Measurements from ENCODE around the gene CLEC16A.

Gene CLEC16A

GRCh38 chr16:11123666-11124065 is 179.3 kb downstream of the CLEC16A start:
- no peak for DNase-seq (ENCODE audit: low read depth)

- DNase-seq (ENCODE audit: low read depth), result no peak
Measured at GRCh38 chr16:11125936-11126335, 181.6 kb downstream of the CLEC16A start.

- DNase-seq (ENCODE audit: low read depth), result no peak
Measured at GRCh38 chr16:11126399-11127054, 182.2 kb downstream of the CLEC16A start.

- DNase-seq (ENCODE audit: low read depth), result no peak
Measured at GRCh38 chr16:11127610-11128195, 183.3 kb downstream of the CLEC16A start.

- DNase-seq (ENCODE audit: low read depth), result no peak
Measured at GRCh38 chr16:11128211-11129141, 184.1 kb downstream of the CLEC16A start.

- DNase-seq (ENCODE audit: low read depth), result no peak
Measured at GRCh38 chr16:11129378-11129781, 185.0 kb downstream of the CLEC16A start.

- no peak for DNase-seq (ENCODE audit: low read depth)
Measured at GRCh38 chr16:11130978-11131665, 186.8 kb downstream of the CLEC16A start.

GRCh38 chr16:11131706-11132105 is 187.3 kb downstream of the CLEC16A start:
- DNase-seq (ENCODE audit: low read depth), result no peak

GRCh38 chr16:11133344-11133943 is 189.1 kb downstream of the CLEC16A start:
- no peak for DNase-seq (ENCODE audit: low read depth)

- no peak for DNase-seq (ENCODE audit: low read depth)
Measured at GRCh38 chr16:11134722-11135463, 190.5 kb downstream of the CLEC16A start.

GRCh38 chr16:11135464-11135973 is 191.2 kb downstream of the CLEC16A start:
- DNase-seq (ENCODE audit: low read depth), result no peak

GRCh38 chr16:11136600-11136999 is 192.2 kb downstream of the CLEC16A start:
- DNase-seq (ENCODE audit: low read depth), result no peak

GRCh38 chr16:11138022-11138768 is 193.8 kb downstream of the CLEC16A start:
- no peak for DNase-seq (ENCODE audit: low read depth)

GRCh38 chr16:11138769-11139325 is 194.5 kb downstream of the CLEC16A start:
- no peak for DNase-seq (ENCODE audit: low read depth)

GRCh38 chr16:11139326-11140097 is 195.1 kb downstream of the CLEC16A start:
- DNase-seq (ENCODE audit: low read depth), result no peak

GRCh38 chr16:11140098-11140375 is 195.7 kb downstream of the CLEC16A start:
- DNase-seq (ENCODE audit: low read depth), result no peak

- no peak for DNase-seq (ENCODE audit: low read depth)
Measured at GRCh38 chr16:11140466-11140865, 196.1 kb downstream of the CLEC16A start.

- no peak for DNase-seq (ENCODE audit: low read depth)
Measured at GRCh38 chr16:11140867-11141266, 196.5 kb downstream of the CLEC16A start.
